Posterior vena cava (tissue), 2 donors: Measurements from ENCODE around the gene TRABD2B. TPM values are rescaled to one million over a fixed set of nuclear protein-coding genes. Genes with fewer than 3 reads are reported as not detected.

Experiments used
- DNase-seq: peaks from one replicate; pipeline ENCODE4 v3.0.0-alpha.2; 2020; ENCODE audit warnings: low spot score
- intact Hi-C, 2 donors: fragments of 100-400 bp; cut with DNase I; formaldehyde crosslinking; loops; one replicate each; pipeline versions ENCODE4 v1.14.1 to v1.14.2; 2022 to 2023
- total RNA-seq, 2 donors: library from RNA; stranded (reverse); fragmentation: NEBNext Ultra II Directional; extraction: Animal tissue kit (Norgen Biotek cat#: 25700); gene quantifications; one replicate each; pipeline ENCODE4 v1.2.1, GENCODE V29; 2021
- donor health status: DM: yes; HTN: yes; CAD: no.
- donor health status: DM: yes; HTN: yes; CAD: no.

Gene TRABD2B
- total RNA-seq, 2 donors from 2014 or later = 10.5 to 16.4 TPM

GRCh38 chr1:47796626-47797025 is 200.6 kb downstream of the TRABD2B start:
- intact Hi-C loops = no loop called here
- DNase-seq = no peak

GRCh38 chr1:47795102-47795501 is 202.1 kb downstream of the TRABD2B start:
- DNase-seq = no peak
- intact Hi-C loops = no loop called here

DNA sequence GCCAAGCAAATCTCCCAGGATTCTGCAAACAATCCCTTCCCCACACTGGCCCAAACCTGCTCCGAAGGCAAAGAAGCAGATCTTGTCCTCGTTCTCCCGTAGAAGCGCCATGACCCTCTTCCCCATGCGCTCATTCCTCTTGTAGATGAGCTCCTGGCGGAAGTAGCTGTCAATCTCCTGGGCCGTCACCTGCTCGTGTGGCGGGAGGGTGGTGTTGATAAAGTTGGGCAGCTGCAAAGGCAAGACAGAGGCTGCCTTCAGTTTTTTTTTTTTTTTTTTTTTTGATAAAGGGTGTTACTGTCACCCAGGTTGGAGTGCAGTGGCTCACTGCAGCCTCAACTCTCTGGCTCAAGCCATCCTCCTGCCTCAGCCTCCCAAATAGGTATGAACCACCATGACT is 202.7 kb downstream of the TRABD2B start:
- intact Hi-C loops = no loop called here
- no peak for DNase-seq

- DNase-seq = no peak
- intact Hi-C loops = no loop called here
Measured at GRCh38 chr1:47794081-47794480, 203.1 kb downstream of the TRABD2B start.

- intact Hi-C loops = no loop called here
- no peak for DNase-seq
Measured at GRCh38 chr1:47793563-47793962, 203.6 kb downstream of the TRABD2B start.

DNA sequence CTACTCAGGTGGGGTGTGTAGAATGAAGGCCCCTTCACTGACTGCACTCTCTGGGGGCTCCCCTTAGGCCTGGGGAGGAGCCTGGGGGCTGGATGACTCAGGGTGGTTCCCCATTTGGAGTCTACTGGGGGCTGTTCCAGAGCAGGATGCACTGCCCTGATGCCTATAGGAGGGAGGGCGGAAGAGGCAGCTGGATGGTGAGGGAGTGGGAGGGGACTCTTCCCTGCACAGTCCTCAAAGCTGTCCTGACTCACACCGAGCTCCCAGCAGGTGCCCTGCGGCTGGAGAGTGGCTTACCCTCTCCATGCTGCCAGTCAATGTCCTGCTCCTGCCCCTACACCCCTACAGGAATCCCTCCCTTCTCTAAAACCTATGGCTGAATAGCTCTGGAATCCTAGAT is 204.4 kb downstream of the TRABD2B start:
- no peak for DNase-seq
- intact Hi-C loops = no loop called here

GRCh38 chr1:47791879-47792608 is 205.1 kb downstream of the TRABD2B start:
- intact Hi-C loops = no loop called here
- DNase-seq = no peak

GRCh38 chr1:47788761-47789160 is 208.4 kb downstream of the TRABD2B start:
- DNase-seq = no peak
- intact Hi-C loops = loop anchor here (10.0 kb wide), 2 partner anchors 146 to 206 kb away; partner anchors contain the start of gene TRABD2B (in 1 of the 2)

DNA sequence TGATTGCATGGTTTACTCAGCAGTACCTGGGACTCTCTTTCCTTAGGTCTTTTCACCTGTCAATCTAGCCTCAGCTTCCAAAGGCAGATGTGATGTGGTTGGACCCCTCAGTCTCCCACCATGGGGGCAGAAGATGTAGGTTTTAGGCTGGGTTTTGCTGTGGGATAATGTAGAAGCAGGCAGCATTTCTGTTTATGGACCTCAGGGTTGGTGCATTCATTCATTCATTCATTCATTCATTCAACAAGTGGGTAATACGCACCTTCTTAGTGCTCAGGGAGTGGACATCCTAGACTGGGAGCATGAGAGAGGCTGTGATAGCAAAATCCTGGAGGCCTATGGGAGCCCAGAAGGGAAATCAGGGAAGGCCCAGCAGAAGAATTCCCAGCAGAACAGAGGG is 209.6 kb downstream of the TRABD2B start:
- no peak for DNase-seq
- intact Hi-C loops = loop anchor here (10.0 kb wide), 2 partner anchors 147 to 207 kb away; partner anchors contain the start of gene TRABD2B (in 1 of the 2)

GRCh38 chr1:47786316-47786715 is 210.9 kb downstream of the TRABD2B start:
- intact Hi-C loops = loop anchor here (10.0 kb wide), 2 partner anchors 148 to 208 kb away; partner anchors contain the start of gene TRABD2B (in 1 of the 2)
- DNase-seq = no peak

DNA sequence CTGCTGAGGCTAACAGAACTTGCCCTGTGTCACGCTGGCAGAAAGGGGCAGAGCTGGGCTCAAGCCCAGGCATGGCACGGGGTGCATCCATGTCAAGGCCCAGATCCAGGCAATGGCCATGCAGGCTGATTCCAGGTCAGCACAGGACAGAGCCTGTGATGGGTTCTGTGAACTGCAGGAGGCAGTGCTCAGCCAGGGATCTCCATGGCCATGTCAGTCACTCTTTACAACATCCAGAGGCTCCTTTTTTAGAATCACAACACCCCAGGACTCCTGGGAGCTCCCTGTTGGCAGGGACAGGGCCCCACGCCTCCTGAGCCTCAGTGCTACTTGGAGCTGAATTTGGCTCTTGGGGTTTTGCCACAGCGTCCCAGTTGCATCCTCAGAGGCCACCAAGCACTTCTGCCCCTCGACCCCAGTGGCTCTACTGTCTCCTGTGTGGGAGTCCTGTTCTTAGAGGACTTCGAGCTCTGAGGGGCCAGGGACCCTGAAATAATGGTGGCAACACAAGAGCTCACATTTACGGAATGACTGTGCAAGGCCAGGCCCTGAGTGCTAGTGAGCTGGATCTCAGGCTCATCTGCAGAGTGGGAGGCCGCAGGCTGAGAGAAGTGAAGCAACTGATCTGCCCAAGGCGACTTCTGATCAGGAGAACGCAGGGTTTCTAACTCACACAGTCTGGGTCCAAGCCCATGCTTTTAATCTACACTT is 211.5 kb downstream of the TRABD2B start:
- intact Hi-C loops = loop anchor here (10.0 kb wide), 2 partner anchors 149 to 209 kb away; partner anchors contain the start of gene TRABD2B (in 1 of the 2)
- DNase-seq = no peak

DNA sequence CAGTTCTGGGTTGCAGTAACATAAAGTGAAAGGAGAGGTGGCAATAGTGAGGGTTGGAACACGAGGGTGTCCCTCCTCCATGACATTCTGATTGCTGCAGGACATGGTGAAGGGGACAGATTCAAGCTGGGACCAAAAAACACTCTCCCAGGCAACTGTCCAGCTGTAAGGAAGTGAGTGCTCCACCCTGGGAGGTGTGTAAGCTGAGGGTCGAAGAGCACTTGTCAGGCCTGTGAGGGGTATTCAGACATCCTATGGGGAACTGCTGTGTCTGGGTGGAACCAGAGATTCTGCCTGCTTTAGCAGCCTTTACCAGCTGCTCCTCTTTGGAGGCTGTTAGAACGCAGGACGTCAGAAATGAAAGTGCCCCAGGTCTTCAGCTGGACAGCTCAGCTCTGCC is 212.1 kb downstream of the TRABD2B start:
- intact Hi-C loops = loop anchor here (10.0 kb wide), 2 partner anchors 150 to 210 kb away; partner anchors contain the start of gene TRABD2B (in 1 of the 2)

GRCh38 chr1:47784497-47784822 is 212.7 kb downstream of the TRABD2B start:
- intact Hi-C loops = loop anchor here (10.0 kb wide), 2 partner anchors 150 to 210 kb away; partner anchors contain the start of gene TRABD2B (in 1 of the 2)
- no peak for DNase-seq

More for the DNA sequence above, 212.1 kb downstream of the TRABD2B start:
- DNase-seq = no peak

GRCh38 chr1:47783638-47784496 is 213.3 kb downstream of the TRABD2B start:
- DNase-seq = no peak
- intact Hi-C loops = loop anchor here (10.0 kb wide), 2 partner anchors 151 to 211 kb away; partner anchors contain the start of gene TRABD2B (in 1 of the 2)

- intact Hi-C loops = loop anchor here (10.0 kb wide), 2 partner anchors 152 to 212 kb away; partner anchors contain the start of gene TRABD2B (in 1 of the 2)
- no peak for DNase-seq
Measured at GRCh38 chr1:47782414-47783166, 214.6 kb downstream of the TRABD2B start.

DNA sequence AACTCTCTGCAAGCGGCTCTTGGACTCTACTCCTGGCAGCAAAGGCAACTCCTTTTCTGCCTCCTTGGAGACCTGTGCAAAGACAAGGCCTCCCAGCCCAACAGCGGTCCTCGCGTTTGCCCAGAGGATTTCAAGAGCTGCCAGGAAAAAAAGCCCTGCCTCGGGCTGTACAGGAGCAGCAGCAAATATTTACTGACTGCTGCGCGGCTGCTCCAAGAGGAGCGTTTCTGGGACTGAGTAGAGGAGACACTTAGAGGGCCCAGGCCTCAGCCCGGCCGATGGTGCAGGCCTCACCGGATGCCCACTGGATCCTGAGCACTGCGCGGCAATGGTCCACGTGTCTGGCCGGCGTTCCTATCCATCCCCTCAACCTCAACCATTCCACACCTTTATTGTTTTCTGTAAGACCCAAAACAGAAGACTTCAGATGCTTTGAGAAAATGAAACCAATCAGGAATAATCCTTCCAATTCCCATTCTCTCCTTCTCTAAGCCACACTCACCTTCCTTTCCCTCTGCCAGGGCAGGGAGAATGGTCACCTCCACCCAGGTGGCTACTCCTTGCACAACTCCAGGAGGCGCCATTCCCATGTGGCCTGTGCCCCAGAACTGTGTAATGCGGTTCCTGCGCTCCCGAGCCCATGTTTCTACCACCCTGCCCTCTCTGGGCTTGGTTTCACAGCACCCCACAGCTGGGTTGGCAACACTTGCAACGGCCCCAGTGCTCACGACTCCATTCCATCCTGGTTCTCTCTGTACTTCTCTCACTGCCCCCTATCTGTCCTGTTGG is 215.8 kb downstream of the TRABD2B start:
- no peak for DNase-seq
- intact Hi-C loops = loop anchor here (10.0 kb wide), 2 partner anchors 153 to 213 kb away; partner anchors contain the start of gene TRABD2B (in 1 of the 2)

GRCh38 chr1:47780469-47780995 is 216.7 kb downstream of the TRABD2B start:
- intact Hi-C loops = loop anchor here (10.0 kb wide), 2 partner anchors 154 to 214 kb away; partner anchors contain the start of gene TRABD2B (in 1 of the 2)
- no peak for DNase-seq
